K562 (cell line): ENCODE data around the gene PCDH9. TPM values are rescaled to one million over a fixed set of nuclear protein-coding genes. Genes with fewer than 3 reads are reported as not detected.

Experiments
- ATAC-seq: fragments of 200-7000 bp; cut with Tn5 transposase; 3 replicates; pipeline ENCODE4 v1.9.1; 2020; ENCODE audit warnings: moderate library complexity
- BruUV-seq: library from RNA; stranded (reverse); fragments of 400-500 nt; replicated peaks from 2 replicates; lab custom pipeline; 2021; lab: Mats Ljungman, UMichigan
- CTCF ChIA-PET: fragments of 300-600 bp; formaldehyde crosslinking; extraction: SDS; loops from one replicate; lab custom pipeline; 2021; ENCODE audit warnings: low intra/inter-chr PET ratio; lab: Yijun Ruan, JAX
- POLR2A ChIA-PET: fragments of 300-600, 350-650 bp; sonication (Branson Sonifier 250); formaldehyde crosslinking; extraction: SDS; loops from one replicate; lab custom pipeline; 2021; ENCODE audit warnings: antibody characterized with exemption, inconsistent platforms; lab: Yijun Ruan, JAX
- DNase-seq, 4 experiments: peaks; one replicate each; pipeline versions ENCODE4 v3.0.0 to v3.0.0-alpha.2; 2011 to 2018; ENCODE audit warnings: low spot score in 3 of 4, mixed read lengths in 3 of 4; ENCODE audit errors: extremely low read depth in 1 of 4
- FAIRE-seq: peaks from 2 replicates; lab custom pipeline; 2011; peaks lifted over from hg19 to GRCh38; lab: Jason Lieb, UNC
- H2AFZ ChIP-seq: 2 replicates; pipeline ENCODE4 v1.6.0; 2011; ENCODE audit warnings: low read depth, low read length, control low read depth, inconsistent platforms
- H3K27ac ChIP-seq: fragments of 200-600 bp; 3 replicates; pipeline ENCODE4 v1.8.0; 2011; ENCODE audit warnings: low read depth, mild to moderate bottlenecking, control low read depth, inconsistent platforms, low read length, moderate library complexity, mixed read lengths; ENCODE audit errors: extremely low read depth
- H3K27me3 ChIP-seq, 2 experiments: fragments of 300-600 bp in 1 of 2; 2 replicates in 1 of 2; 3 replicates in 1 of 2; pipeline versions ENCODE4 v1.6.0 to v1.8.0; 2011; ENCODE audit warnings: inconsistent platforms in 2 of 2, low read length in 2 of 2, mild to moderate bottlenecking in 1 of 2, mixed read lengths in 1 of 2, moderate library complexity in 1 of 2; ENCODE audit not compliant: control insufficient read depth in 2 of 2, insufficient read depth in 2 of 2
- H3K36me3 ChIP-seq: fragments of 300-600 bp; 3 replicates; pipeline ENCODE4 v1.8.0; 2011; ENCODE audit warnings: mild to moderate bottlenecking, low read length, inconsistent platforms; ENCODE audit not compliant: control insufficient read depth, insufficient read depth
- H3K4me1 ChIP-seq, 2 experiments: fragments of 200-600 bp in 1 of 2; replicated peaks in 1 of 2; 2 replicates in 1 of 2; 3 replicates in 1 of 2; pipeline versions ENCODE4 v1.5.1 to v1.8.0; 2011; ENCODE audit warnings: inconsistent platforms in 2 of 2, low read length in 2 of 2, mild to moderate bottlenecking in 1 of 2, mixed read lengths in 1 of 2, moderate library complexity in 1 of 2; ENCODE audit not compliant: control insufficient read depth in 2 of 2, insufficient read depth in 2 of 2
- H3K4me2 ChIP-seq: 2 replicates; pipeline ENCODE4 v1.6.1; 2011; ENCODE audit warnings: low read length, control low read depth, inconsistent platforms, mixed read lengths; ENCODE audit not compliant: insufficient read depth
- H3K4me3 ChIP-seq: fragments of 200-600 bp; sonication (generic), shearing (Covaris generic); 2 replicates; pipeline ENCODE4 v1.5.1; 2016; ENCODE audit warnings: control low read depth, inconsistent platforms
- H3K79me2 ChIP-seq: fragments of 200-600 bp; 3 replicates; pipeline ENCODE4 v1.8.0; 2011; ENCODE audit warnings: low read length, inconsistent platforms; ENCODE audit not compliant: control insufficient read depth, insufficient read depth
- H3K9ac ChIP-seq, 2 experiments: 2 replicates each; pipeline versions ENCODE4 v1.6.0 to v1.6.1; 2011; ENCODE audit warnings: low read depth in 2 of 2, low read length in 2 of 2, control low read depth in 1 of 2, inconsistent platforms in 1 of 2, mild to moderate bottlenecking in 1 of 2, mixed read lengths in 1 of 2; ENCODE audit not compliant: insufficient read depth in 1 of 2
- H3K9me1 ChIP-seq: one replicate; pipeline ENCODE4 v1.6.0; 2011; ENCODE audit warnings: inconsistent platforms, mild to moderate bottlenecking, low read length, moderate library complexity; ENCODE audit not compliant: control insufficient read depth, insufficient read depth
- H3K9me3 ChIP-seq: replicated peaks from 2 replicates; pipeline ENCODE4 v1.5.1; 2011; ENCODE audit warnings: low read depth, low read length, inconsistent platforms; ENCODE audit not compliant: control insufficient read depth, insufficient read depth
- H4K20me1 ChIP-seq: replicated peaks from 2 replicates; pipeline ENCODE4 v1.6.1; 2011; ENCODE audit warnings: low read length, inconsistent platforms, mixed read lengths; ENCODE audit not compliant: control insufficient read depth, insufficient read depth
- ATF1 ChIP-seq, 2 experiments: fragments of 450-650 bp in 1 of 2; IDR thresholded peaks; 2 replicates each; pipeline ENCODE4 v1.6.1; 2016; ENCODE audit warnings: missing compliant biosample characterization in 1 of 2, missing genetic modification characterization in 1 of 2
- EP400 ChIP-seq: fragments of 450-650 bp; IDR thresholded peaks from 2 replicates; pipeline ENCODE4 v1.6.1; 2017; ENCODE audit warnings: antibody characterized with exemption, mild to moderate bottlenecking, moderate library complexity
- FOSL1 ChIP-seq: fragments of 200-800 bp; sonication (Bioruptor generic); conservative IDR thresholded peaks from 2 replicates; pipeline ENCODE4 v1.6.1; 2016; ENCODE audit warnings: missing genetic modification characterization, missing compliant biosample characterization
- HMGXB4 ChIP-seq: sonication (generic); formaldehyde crosslinking; IDR thresholded peaks from 2 replicates; pipeline ENCODE4 v1.8.1; 2023; ENCODE audit warnings: mild to moderate bottlenecking, missing genetic modification reagents
- KLF6 ChIP-seq: fragments of 250-450 bp; sonication (Bioruptor Pico); IDR thresholded peaks from 2 replicates; pipeline ENCODE4 v1.4.0; 2020; ENCODE audit warnings: mild to moderate bottlenecking, moderate library complexity, borderline replicate concordance
- MIER1 ChIP-seq: fragments of 450-650 bp; IDR thresholded peaks from 2 replicates; pipeline ENCODE4 v1.6.1; 2016; ENCODE audit warnings: antibody characterized with exemption, mild to moderate bottlenecking, low read depth
- RBM14 ChIP-seq: fragments of 200-400 bp; formaldehyde crosslinking; IDR thresholded peaks from 2 replicates; pipeline ENCODE4 v1.6.1; 2018; ENCODE audit warnings: low read depth, mild to moderate bottlenecking, low read length, moderate library complexity, borderline replicate concordance; ENCODE audit not compliant: insufficient read depth
- TCF15 ChIP-seq: fragments of 250-450 bp; sonication (Bioruptor Pico); IDR thresholded peaks from 2 replicates; pipeline ENCODE4 v1.8.0; 2022; ENCODE audit warnings: moderate library complexity, mild to moderate bottlenecking, inconsistent platforms
- WGBS: fragments of 100-300 bp; shearing (Covaris generic); methylation state at CpG from one replicate; pipeline ENCODE4 v1.1.6; 2016; ENCODE audit warnings: low coverage, mixed read lengths; ENCODE audit not compliant: insufficient coverage; ENCODE audit errors: missing lambda C conversion rate; 5-methylcytosine and 5-hydroxymethylcytosine counted together
- in situ Hi-C: fragments of 300-500 bp; cut with MboI; formaldehyde crosslinking; loops from 4 replicates; pipeline ENCODE4 v1.15.0; 2018; ENCODE audit warnings: inconsistent platforms, mixed read lengths
- intact Hi-C: fragments of 100-400 bp; cut with micrococcal nuclease; formaldehyde crosslinking; loops from 2 replicates; pipeline ENCODE4 v1.14.2; 2022
- polyA plus RNA-seq, 8 experiments: library from polyadenylated mRNA; depleted of rRNA in 4 of 8; stranded (reverse) in 5 of 8; unstranded in 3 of 8; fragments of >200 nt; fragmentation: Nextera tagmentation in 2 of 8; fragmentation: Illumina TruSeq in 1 of 8; extraction: Ambion mirVana in 2 of 8; extraction: Trizol in 1 of 8; gene quantifications; 2 replicates each; pipeline versions ENCODE4 v1.2.1 to v1.2.3, GENCODE V29; 2011 to 2014; ENCODE audit warnings: inconsistent platforms in 1 of 8, missing spikeins in 1 of 8
- total RNA-seq, 7 experiments: library from RNA; depleted of rRNA in 6 of 7; stranded (reverse); fragments of >200 nt in 6 of 7; fragmentation: Illumina TruSeq in 2 of 7; extraction: Trizol in 2 of 7; gene quantifications; 2 replicates each; pipeline versions ENCODE4 v1.2.1 to v1.2.3, GENCODE V29; 2011 to 2021; ENCODE audit warnings: low replicate concordance in 1 of 7

PCDH9 gene
- total and polyA plus RNA-seq, 9 of the 15 experiments (the other 6 are each of a cell fraction or from before 2014, with no cell fraction given), result 1.1 to 6.7 (median 4.9) TPM

GRCh38 chr13:66655847-66656454 lies 574.2 kb downstream of the PCDH9 start:
- Histone ChIP-seq H3K27ac (no peak overlapping the region), H4K20me1 (no peaks in the 10 kb centered on the region), H2AFZ (no peak overlapping the region), H3K79me2 (no peaks in the 10 kb centered on the region), H3K4me1 (no peaks in the 10 kb centered on the region), H3K4me2 (no peak overlapping the region), H3K4me3 (no peak overlapping the region), H3K9me3 (no peaks in the 10 kb centered on the region), H3K27me3 (no peaks in the 10 kb centered on the region), H3K9me1 (no peaks in the 10 kb centered on the region), H3K36me3 (no peaks in the 10 kb centered on the region), H3K9ac (no peak overlapping the region)
- ChIA-PET CTCF (no interaction called here), POLR2A (no interaction called here)
- TF ChIP-seq MIER1 (no peak), TCF15 (CRISPR knock-in tag) (no peak), KLF6 (CRISPR knock-in tag) (no peak), FOSL1 (tag) (no peak), EP400 (no peak), HMGXB4 (CRISPR knock-in tag) (no peak), ATF1 (CRISPR knock-in tag; IDR thresholded peaks at IDR 0.05) (no peak), ATF1 (tag; IDR thresholded peaks at IDR 0.05) (no peak), RBM14 (no peak)
- FAIRE-seq (no peak), DNase-seq (no peak), ATAC-seq (no peak)
- in situ Hi-C loops (no loop called here), intact Hi-C loops (no loop called here)
- no TSS peak for BruUV-seq
- 18% methylated on average over 2 of the region's 2 CpGs for WGBS
